Breast epithelium (tissue), 4 donors: ENCODE data around the gene PEX26. TPM values are rescaled to one million over a fixed set of nuclear protein-coding genes. Genes with fewer than 3 reads are reported as not detected.
A peak's percentile ranks its signal among the peaks of the same experiment; 100 is the strongest.

ENCODE experiments used
- DNase-seq, 2 donors: peaks; one replicate each; pipeline ENCODE4 v3.0.0-alpha.2; 2019; ENCODE audit warnings: low spot score in 2 of 2
- H3K27ac ChIP-seq, 2 donors: fragments of 200-600 bp; sonication (generic) in 1 of 2; one replicate each; pipeline ENCODE4 v1.5.1; 2016 to 2019; ENCODE audit warnings: mild to moderate bottlenecking in 1 of 2
- H3K27me3 ChIP-seq, 2 donors: fragments of 200-600 bp; sonication (generic) in 1 of 2; one replicate each; pipeline versions ENCODE4 v1.5.1 to v1.6.0; 2017 to 2019; ENCODE audit warnings: control low read depth in 1 of 2, mild to moderate bottlenecking in 1 of 2
- H3K36me3 ChIP-seq: fragments of 200-600 bp; one replicate; pipeline ENCODE4 v1.5.1; 2019
- H3K4me1 ChIP-seq, 2 donors: fragments of 200-600 bp; sonication (generic); one replicate each; pipeline ENCODE4 v1.5.1; 2016 to 2019; ENCODE audit warnings: control low read depth in 1 of 2
- H3K4me3 ChIP-seq, 3 donors: fragments of 200-600 bp; sonication (generic); 1 replicate in 2 of 3; 2 replicates in 1 of 3; pipeline ENCODE4 v1.5.1; 2016 to 2019; ENCODE audit warnings: mild to moderate bottlenecking in 3 of 3, moderate library complexity in 2 of 3
- H3K9me3 ChIP-seq, 2 donors: fragments of 200-600 bp; sonication (generic) in 1 of 2; one replicate each; pipeline ENCODE4 v1.5.1; 2016 to 2019; ENCODE audit warnings: control low read depth in 1 of 2
- POLR2A ChIP-seq: fragments of 450-650 bp; IDR thresholded peaks from one replicate; pipeline ENCODE4 v1.6.1; 2016; ENCODE audit warnings: antibody characterized with exemption, mild to moderate bottlenecking, moderate library complexity
- POLR2AphosphoS5 ChIP-seq, 3 donors: sonication (generic); formaldehyde crosslinking; IDR thresholded peaks; one replicate each; pipeline ENCODE4 v1.6.1; 2017; ENCODE audit warnings: antibody characterized with exemption in 3 of 3
- intact Hi-C: fragments of 100-400 bp; cut with DNase I; formaldehyde crosslinking; loops from one replicate; pipeline ENCODE4 v1.15.1; 2023; ENCODE audit warnings: low total_unique reads
- total RNA-seq, 3 donors: library from RNA; depleted of rRNA; stranded (reverse); fragments of >200 nt; gene quantifications; one replicate each; pipeline ENCODE4 v1.1.0, GENCODE V29; 2016
- TF ChIP-seq, protein P1 (sequence below), 3 donors: fragments of 450-650 bp; IDR thresholded peaks; one replicate each; pipeline ENCODE4 v1.5.1; 2016 to 2017; ENCODE audit warnings: antibody characterized with exemption in 3 of 3, mild to moderate bottlenecking in 3 of 3, moderate library complexity in 3 of 3

PEX26 gene
- total RNA-seq, 3 donors from 2014 or later = 18.7 to 22.2 (median 19.2) TPM

DNA sequence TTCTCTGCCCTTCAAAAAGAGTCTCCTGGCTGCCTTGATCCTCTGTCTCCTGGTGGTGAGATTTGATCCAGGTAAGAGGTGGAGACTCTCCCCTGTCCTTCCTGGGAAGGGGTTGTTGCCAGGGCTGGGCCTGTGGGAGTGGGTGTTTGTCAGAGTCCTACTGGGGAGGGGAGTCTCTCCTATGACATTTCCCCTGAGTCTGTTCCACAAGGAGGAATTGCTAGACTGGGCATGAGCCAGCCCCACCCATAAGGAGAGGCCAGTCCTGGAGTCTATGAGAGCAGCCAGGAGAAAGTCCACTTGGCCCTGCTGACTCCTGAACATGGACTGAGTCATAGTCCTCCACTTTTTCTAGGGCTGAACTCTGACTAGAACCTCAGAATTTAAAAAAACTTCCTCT, 7.4 kb downstream of the PEX26 start:
- no peaks in the 10 kb centered on the region for H3K9me3 ChIP-seq
- DNase-seq = no peak
- intact Hi-C loops = no loop called here
- H3K36me3 ChIP-seq = no peaks in the 10 kb centered on the region
- H3K4me3 ChIP-seq = no peak overlapping the region
- TF ChIP-seq POLR2A (no peak), POLR2AphosphoS5 (IDR thresholded peaks at IDR 0.05) (no peak)
- TF ChIP-seq, protein P1, sequence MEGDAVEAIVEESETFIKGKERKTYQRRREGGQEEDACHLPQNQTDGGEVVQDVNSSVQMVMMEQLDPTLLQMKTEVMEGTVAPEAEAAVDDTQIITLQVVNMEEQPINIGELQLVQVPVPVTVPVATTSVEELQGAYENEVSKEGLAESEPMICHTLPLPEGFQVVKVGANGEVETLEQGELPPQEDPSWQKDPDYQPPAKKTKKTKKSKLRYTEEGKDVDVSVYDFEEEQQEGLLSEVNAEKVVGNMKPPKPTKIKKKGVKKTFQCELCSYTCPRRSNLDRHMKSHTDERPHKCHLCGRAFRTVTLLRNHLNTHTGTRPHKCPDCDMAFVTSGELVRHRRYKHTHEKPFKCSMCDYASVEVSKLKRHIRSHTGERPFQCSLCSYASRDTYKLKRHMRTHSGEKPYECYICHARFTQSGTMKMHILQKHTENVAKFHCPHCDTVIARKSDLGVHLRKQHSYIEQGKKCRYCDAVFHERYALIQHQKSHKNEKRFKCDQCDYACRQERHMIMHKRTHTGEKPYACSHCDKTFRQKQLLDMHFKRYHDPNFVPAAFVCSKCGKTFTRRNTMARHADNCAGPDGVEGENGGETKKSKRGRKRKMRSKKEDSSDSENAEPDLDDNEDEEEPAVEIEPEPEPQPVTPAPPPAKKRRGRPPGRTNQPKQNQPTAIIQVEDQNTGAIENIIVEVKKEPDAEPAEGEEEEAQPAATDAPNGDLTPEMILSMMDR (IDR thresholded peaks at IDR 0.05) = no peak
- H3K27me3 ChIP-seq = no peaks in the 10 kb centered on the region
- H3K27ac ChIP-seq = no peak overlapping the region
- H3K4me1 ChIP-seq = no peaks in the 10 kb centered on the region

DNA sequence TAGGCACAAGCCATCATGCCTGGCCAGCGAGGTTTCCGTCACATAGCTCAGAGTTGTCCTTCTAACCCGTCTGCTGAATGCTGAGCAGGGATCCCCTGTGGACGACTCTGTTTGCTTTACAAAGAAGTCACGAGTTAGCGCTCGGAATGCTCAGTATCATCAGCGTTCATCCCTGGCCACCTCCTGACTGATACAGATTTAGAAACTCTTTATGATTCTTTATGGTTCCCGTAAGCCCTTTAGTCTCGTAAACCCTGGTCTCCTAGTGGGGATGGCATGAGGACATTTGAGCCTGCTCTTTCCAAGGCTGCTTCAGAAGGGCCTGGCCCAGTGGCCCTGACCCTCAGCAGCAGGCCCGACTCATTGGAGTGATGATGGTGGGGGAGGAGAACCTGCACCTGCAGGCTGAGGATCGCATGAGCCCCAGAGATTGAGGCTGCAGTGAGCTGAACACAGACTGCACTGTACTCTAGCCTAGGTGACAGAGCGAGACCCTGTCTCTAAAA, 9.6 kb downstream of the PEX26 start:
- TF ChIP-seq, protein P1 (IDR thresholded peaks at IDR 0.05) = no peak
- TF ChIP-seq POLR2AphosphoS5 (IDR thresholded peaks at IDR 0.05) = no peak
- TF ChIP-seq POLR2A = no peak
- H3K4me3 ChIP-seq = no peak overlapping the region
- no peaks in the 10 kb centered on the region for H3K9me3 ChIP-seq
- no peak overlapping the region for H3K27ac ChIP-seq
- no peaks in the 10 kb centered on the region for H3K4me1 ChIP-seq
- H3K27me3 ChIP-seq = no peaks in the 10 kb centered on the region
- no peaks in the 10 kb centered on the region for H3K36me3 ChIP-seq
- DNase-seq = no peak
- intact Hi-C loops = no loop called here

DNA sequence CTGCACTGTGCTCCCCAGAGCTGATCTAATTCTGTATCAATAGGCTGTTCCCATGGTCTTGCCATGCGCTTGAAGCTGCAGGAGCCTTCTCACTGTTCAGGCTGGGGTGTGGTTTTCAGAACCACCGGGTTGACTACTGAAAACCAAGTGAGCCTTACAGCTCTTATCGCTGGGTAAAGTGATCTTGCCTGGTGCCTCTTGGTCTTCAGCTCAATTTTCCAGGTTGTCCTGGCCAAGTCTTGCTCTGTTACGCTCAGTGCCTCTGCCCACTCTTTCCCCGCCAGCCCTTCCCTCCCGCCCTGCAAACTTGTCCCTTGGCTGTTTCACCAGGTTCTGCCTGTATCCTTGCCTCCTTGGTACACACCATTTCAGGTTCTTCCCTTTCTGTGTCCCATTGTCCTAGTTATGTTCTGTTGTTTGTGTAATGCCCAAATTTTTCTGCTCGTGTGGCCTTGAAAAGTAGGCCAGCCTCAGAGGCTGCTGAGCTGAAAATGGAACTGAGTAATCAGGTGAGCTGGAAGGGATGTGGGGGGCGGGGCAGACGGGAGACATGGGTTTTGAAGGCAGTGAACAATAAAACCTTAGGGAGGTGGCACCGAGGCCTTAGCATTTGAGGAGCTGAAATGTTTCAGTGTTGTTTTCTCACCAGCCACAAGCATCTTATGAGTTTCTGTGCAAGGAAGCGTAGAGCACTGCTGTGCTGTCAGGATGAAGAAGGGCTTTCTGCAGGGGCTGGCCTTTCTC, 11.2 kb downstream of the PEX26 start:
- H3K4me1 ChIP-seq = no peaks in the 10 kb centered on the region
- no peaks in the 10 kb centered on the region for H3K27me3 ChIP-seq
- H3K9me3 ChIP-seq = no peaks in the 10 kb centered on the region
- no peak overlapping the region for H3K4me3 ChIP-seq
- intact Hi-C loops = no loop called here
- H3K27ac ChIP-seq = no peak overlapping the region
- TF ChIP-seq POLR2AphosphoS5 (IDR thresholded peaks at IDR 0.05) (no peak), POLR2A (no peak)
- TF ChIP-seq, protein P1 (IDR thresholded peaks at IDR 0.05) = no peak
- no peaks in the 10 kb centered on the region for H3K36me3 ChIP-seq
- no peak for DNase-seq

DNA sequence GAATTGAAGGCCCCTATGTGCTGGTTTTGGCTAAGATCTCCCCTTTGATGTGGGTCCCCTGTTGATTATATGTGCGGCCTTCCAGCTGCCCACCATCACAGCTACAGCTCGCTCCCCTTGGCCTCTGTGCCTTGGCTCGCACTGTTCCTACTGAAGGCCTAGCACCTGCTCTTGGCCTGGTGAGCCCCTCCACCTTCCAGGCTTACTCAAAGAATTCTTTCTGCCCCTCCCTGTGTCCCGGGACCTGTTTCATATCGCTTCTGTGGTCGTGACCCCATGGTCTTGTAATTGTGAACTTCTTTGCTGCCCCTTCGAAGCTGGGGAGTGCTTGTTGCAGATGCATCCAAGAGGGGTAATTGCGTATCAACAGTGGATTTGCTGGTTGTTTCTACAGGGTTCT, 12.5 kb downstream of the PEX26 start:
- no peaks in the 10 kb centered on the region for H3K9me3 ChIP-seq
- no peak overlapping the region for H3K4me3 ChIP-seq
- no peaks in the 10 kb centered on the region for H3K4me1 ChIP-seq
- no peak for DNase-seq
- H3K36me3 ChIP-seq = no peaks in the 10 kb centered on the region
- TF ChIP-seq, protein P1 (IDR thresholded peaks at IDR 0.05) = no peak
- no peak for TF ChIP-seq POLR2A
- no peak for TF ChIP-seq POLR2AphosphoS5 (IDR thresholded peaks at IDR 0.05)
- no peaks in the 10 kb centered on the region for H3K27me3 ChIP-seq
- H3K27ac ChIP-seq = peak overlapping the region in 1 of 2 donors; percentile 91
- intact Hi-C loops = no loop called here

DNA sequence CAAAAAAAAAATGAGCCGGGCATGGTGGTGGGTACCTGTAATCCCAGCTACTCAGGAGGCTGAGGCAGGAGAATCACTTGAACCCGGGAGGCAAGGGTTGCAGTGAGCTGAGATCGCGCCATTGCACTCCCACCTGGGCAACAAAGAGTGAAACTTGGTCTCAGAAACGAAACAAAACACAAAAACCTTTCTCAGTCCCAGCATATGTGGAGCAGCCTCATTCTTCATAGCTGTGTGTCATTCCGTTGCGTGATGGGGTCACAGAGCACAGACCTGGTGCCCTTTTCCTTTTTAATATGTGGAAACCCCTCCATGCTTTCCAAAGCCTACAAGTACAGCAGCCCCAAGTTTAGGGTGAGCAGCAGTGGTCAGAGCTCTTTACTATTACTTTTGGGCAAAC, 13.7 kb downstream of the PEX26 start:
- H3K27ac ChIP-seq = peak overlapping the region; percentile 88 to 91
- no peaks in the 10 kb centered on the region for H3K36me3 ChIP-seq
- TF ChIP-seq, protein P1 (IDR thresholded peaks at IDR 0.05) = no peak
- TF ChIP-seq POLR2A (no peak), POLR2AphosphoS5 (IDR thresholded peaks at IDR 0.05) (no peak)
- DNase-seq = no peak
- H3K4me3 ChIP-seq = peak overlapping the region; percentile 35 to 57 (median 43)
- no peaks in the 10 kb centered on the region for H3K4me1 ChIP-seq
- no peaks in the 10 kb centered on the region for H3K27me3 ChIP-seq
- intact Hi-C loops = no loop called here
- no peaks in the 10 kb centered on the region for H3K9me3 ChIP-seq
